KOPT-K1 (cell line): Measurements from ENCODE around the gene NKPD1.

ENCODE experiments used
- H3K27ac ChIP-seq: fragments of 200-600 bp; sonication (generic); 2 replicates; pipeline ENCODE4 v1.5.1; 2016; ENCODE audit warnings: antibody characterized with exemption, mild to moderate bottlenecking, low read depth, low read length; ENCODE audit not compliant: poor library complexity, severe bottlenecking
- H3K36me3 ChIP-seq: fragments of 200-600 bp; sonication (generic); 2 replicates; pipeline ENCODE4 v1.5.1; 2017; ENCODE audit warnings: antibody characterized with exemption, mild to moderate bottlenecking, low read length, moderate library complexity; ENCODE audit not compliant: insufficient read depth
- H3K9me3 ChIP-seq: fragments of 200-600 bp; sonication (generic); 2 replicates; pipeline ENCODE4 v1.5.1; 2017; ENCODE audit warnings: antibody characterized with exemption, low read length, mild to moderate bottlenecking; ENCODE audit not compliant: insufficient read depth, poor library complexity, severe bottlenecking

NKPD1 gene

GRCh38 chr19:45142016-45142725, 18.6 kb downstream of the NKPD1 start:
- Histone ChIP-seq H3K9me3 (no peaks in the 10 kb centered on the region), H3K36me3 (peaks cover 58% of the 10 kb centered on the region; the same call in 1 of the 2 replicates), H3K27ac (no peak overlapping the region)

- Histone ChIP-seq H3K36me3 (peaks cover 50% of the 10 kb centered on the region; the same call in 1 of the 2 replicates), H3K27ac (no peak overlapping the region), H3K9me3 (no peaks in the 10 kb centered on the region)
Measured at GRCh38 chr19:45141203-45141900, 19.4 kb downstream of the NKPD1 start.

- Histone ChIP-seq H3K9me3 (no peaks in the 10 kb centered on the region), H3K36me3 (peaks cover 45% of the 10 kb centered on the region; the same call in 1 of the 2 replicates), H3K27ac (no peak overlapping the region)
Measured at GRCh38 chr19:45140533-45140932, 20.2 kb downstream of the NKPD1 start.

- Histone ChIP-seq H3K36me3 (peaks cover 44% of the 10 kb centered on the region; the same call in 1 of the 2 replicates), H3K27ac (no peak overlapping the region), H3K9me3 (no peaks in the 10 kb centered on the region)
Measured at GRCh38 chr19:45140144-45140503, 20.7 kb downstream of the NKPD1 start.

DNA sequence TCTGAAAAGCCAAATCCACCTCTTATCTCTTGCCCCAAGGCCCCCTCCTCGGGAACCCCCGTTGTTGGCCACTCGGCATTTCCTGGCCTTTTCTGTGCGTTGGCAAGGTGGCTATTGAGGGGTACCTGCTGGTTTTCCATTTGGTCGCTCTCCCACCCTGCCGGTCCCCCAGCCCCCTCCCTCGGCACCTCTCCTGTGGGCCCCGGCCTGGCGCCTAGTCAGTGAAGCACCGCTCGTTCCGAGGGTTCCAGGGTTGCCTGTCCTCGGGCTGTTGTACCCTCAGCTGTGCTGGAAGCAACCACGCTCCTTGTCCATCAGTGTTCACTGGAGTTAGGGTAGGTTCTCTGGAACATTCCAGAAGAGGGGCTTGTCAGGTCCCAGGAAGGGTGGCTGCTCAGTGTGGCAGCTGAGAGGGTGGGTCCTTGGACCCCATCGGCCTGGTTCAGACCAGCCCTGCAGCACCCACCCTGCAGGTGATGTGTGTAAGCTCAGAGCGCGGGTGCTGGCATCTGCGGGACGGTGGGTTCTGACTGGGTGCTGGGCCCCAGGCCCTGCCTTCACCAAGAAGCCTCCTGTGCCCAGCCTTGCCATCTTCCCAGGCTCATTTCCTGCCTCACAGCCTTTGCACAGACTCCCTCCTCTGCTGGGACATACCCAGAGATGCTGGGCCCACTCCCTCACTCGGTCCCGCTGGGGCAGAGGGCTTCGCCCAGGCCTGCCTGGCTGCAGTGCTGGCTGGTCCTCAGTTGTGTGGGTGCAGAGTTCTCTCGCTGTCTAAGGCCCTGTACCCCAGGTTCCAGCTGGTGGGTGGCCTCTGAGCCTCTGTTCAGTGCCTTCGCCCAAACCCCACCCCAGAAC, 21.3 kb downstream of the NKPD1 start:
- peaks cover 38% of the 10 kb centered on the region; the same call in 1 of the 2 replicates for H3K36me3 ChIP-seq
- H3K9me3 ChIP-seq: no peaks in the 10 kb centered on the region
- no peak overlapping the region for H3K27ac ChIP-seq

- peaks cover 33% of the 10 kb centered on the region; the same call in 1 of the 2 replicates for H3K36me3 ChIP-seq
- no peak overlapping the region for H3K27ac ChIP-seq
- H3K9me3 ChIP-seq: no peaks in the 10 kb centered on the region
Measured at GRCh38 chr19:45138303-45138751, 22.5 kb downstream of the NKPD1 start.

DNA sequence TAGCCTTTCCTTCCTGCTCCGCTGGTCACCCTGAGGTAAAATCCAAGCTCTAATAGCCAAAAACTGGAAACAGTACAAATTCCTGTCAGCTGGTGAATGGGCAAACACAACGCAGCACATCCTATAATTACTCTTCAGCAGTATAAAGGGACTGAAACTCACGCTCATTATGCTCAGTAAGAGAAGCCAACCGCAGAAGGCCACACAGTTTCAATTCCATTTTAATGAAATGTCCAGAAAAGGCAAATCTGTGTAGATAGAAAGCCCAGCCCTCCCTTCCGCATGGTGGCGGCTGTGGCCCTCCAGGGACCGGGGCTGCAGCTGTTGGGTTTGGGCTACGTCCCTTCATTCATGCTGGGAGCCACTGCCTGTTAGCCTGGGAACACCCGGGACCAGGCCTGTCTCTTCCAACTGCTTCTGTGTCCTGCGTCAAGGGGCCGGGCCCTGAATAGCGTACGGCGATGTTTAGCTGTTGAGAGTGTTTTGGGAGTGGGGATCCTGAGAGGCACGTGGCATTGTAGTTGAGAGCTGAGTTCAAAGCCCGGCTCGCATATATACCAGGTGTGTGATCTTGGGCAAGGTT, 23.5 kb downstream of the NKPD1 start:
- H3K27ac ChIP-seq: no peak overlapping the region

DNA sequence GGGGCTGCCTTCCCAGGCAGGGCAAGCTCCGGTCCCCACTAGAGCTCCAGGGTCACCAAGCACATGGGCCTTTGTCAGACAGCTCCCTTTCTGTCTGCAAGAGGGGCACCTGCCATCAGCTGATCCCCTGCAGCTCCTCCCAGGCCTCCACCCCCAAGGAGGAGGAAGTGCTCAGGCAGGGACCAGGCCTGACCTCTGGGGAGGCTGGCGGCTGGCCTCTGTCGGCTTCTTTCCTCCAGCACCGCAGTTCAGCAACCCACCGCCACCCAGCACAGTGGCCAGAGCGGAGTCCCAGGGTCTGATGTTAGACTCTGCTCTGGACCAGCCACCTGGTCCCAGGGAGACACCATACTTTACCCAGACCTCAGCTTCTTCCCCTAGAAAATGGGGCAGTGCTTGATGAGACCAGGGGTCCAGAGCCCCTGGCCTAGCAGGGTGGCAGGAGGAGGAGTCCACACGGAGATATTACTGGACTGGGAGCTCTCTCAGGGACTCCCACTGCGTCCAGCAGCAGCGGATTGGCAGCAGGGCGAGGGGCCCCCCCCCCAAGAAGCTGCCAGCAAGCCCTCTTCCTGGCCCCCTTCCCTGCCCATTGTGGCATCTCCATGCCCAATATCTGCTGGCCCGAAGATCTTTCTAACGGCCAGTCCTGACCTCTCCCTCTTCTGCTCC, 24.1 kb downstream of the NKPD1 start:
- Histone ChIP-seq H3K9me3 (no peaks in the 10 kb centered on the region), H3K27ac (no peak overlapping the region), H3K36me3 (peaks cover 16% of the 10 kb centered on the region; the same call in 1 of the 2 replicates)

More for the DNA sequence above, 23.5 kb downstream of the NKPD1 start:
- H3K9me3 ChIP-seq: no peaks in the 10 kb centered on the region
- peaks cover 22% of the 10 kb centered on the region; the same call in 1 of the 2 replicates for H3K36me3 ChIP-seq

DNA sequence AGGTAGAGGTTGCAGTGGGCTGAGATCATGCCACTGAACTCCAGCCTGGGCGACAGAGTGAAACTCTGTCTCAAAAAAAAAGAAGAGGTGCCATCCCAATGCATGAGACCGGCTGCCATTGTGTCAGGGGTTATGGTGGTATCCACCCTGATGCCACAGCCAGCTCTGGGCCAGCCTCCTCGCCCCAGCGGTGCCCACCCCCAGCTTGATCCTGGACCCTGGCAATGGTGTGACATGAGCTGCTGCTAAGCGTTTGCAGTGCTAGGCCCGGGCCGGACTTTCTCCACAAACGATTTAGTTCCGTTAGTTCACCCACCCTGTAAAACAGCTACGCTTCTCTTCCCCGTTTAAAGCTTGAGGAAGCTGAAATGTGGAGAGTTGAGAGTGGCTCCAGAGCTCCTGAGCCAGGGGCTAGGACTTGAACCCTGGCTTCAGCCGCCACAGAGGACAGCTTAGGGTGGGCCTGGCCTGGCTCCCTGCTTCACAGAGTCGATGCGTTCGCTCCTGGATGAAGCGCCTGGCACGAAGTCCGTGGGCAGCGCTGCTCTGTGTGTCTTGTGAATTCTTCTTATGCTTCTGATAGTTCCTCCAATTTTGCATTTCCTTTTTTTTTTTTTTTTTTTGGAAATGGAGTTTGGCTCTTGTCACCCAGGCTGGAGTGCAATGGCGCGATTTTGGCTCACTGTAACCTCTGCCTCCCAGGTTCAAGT, 25.5 kb downstream of the NKPD1 start:
- no peak overlapping the region for H3K27ac ChIP-seq
- H3K9me3 ChIP-seq: no peaks in the 10 kb centered on the region
- peaks cover 4% of the 10 kb centered on the region; the same call in 1 of the 2 replicates for H3K36me3 ChIP-seq

- H3K27ac ChIP-seq: no peak overlapping the region
- peaks cover 4% of the 10 kb centered on the region; the same call in 1 of the 2 replicates for H3K36me3 ChIP-seq
- H3K9me3 ChIP-seq: no peaks in the 10 kb centered on the region
Measured at GRCh38 chr19:45133661-45134060, 27.1 kb downstream of the NKPD1 start.

DNA sequence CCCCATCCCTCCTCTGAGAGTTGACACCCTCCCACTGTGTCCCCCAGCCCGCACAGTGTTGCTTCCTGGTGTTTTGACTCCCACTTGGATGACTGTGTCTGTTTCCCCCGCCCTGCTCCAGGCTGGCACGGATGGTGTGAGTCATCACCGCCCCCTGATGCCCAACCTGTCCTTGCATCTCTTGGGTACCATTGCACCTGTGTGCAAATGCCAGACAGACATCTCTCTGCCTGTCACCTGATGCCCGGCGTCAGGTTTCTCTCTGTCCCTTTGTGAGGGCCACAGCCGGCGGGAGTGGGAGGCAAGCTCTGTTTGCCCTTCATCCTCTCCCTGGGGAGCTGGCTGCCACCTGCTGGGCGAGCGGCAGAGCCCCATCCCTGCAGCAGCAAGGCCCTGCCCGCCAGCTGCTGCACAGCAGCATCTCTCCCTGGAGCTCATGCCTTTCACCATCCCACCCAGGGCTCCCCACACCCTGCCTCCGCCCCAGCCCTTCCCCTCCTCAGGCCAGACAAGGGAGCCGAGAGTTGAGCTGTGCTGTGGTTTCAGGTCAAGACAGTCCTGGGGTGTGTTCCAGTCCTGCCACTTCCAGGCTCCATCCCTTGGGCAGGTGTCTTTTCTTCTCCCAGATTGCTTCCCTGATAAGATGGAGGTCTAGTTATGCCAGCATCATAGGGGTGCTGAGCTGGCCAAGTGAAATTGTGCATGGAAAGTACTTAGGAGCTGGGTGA, 29.7 kb downstream of the NKPD1 start:
- H3K9me3 ChIP-seq: no peaks in the 10 kb centered on the region
- H3K27ac ChIP-seq: no peak overlapping the region
- H3K36me3 ChIP-seq: peaks cover 4% of the 10 kb centered on the region; the same call in 1 of the 2 replicates

GRCh38 chr19:45130236-45130635, 30.5 kb downstream of the NKPD1 start:
- Histone ChIP-seq H3K9me3 (no peaks in the 10 kb centered on the region), H3K36me3 (peaks cover 4% of the 10 kb centered on the region; the same call in 1 of the 2 replicates), H3K27ac (no peak overlapping the region)

- H3K27ac ChIP-seq: no peak overlapping the region
- no peaks in the 10 kb centered on the region for H3K9me3 ChIP-seq
- peaks cover 3% of the 10 kb centered on the region; the same call in 1 of the 2 replicates for H3K36me3 ChIP-seq
Measured at GRCh38 chr19:45128806-45129205, 32.0 kb downstream of the NKPD1 start.
